Prostate gland (tissue), 2 donors: ENCODE measurements around the gene TEKT3. TPM values are rescaled to one million over a fixed set of nuclear protein-coding genes. Genes with fewer than 3 reads are reported as not detected.

Source experiments
- DNase-seq: peaks from one replicate; pipeline ENCODE4 v3.0.0-alpha.2; 2019; ENCODE audit warnings: low spot score
- H3K27ac ChIP-seq, 2 donors: fragments of 200-600 bp; sonication (generic); 2 replicates each; pipeline ENCODE4 v1.5.1; 2017 to 2019
- H3K27me3 ChIP-seq: fragments of 200-600 bp; sonication (generic); replicated peaks from 2 replicates; pipeline ENCODE4 v1.5.1; 2019; ENCODE audit not compliant: insufficient read depth
- H3K36me3 ChIP-seq, 2 donors: fragments of 200-600 bp; sonication (generic); 1 replicate in 1 of 2; 2 replicates in 1 of 2; pipeline versions ENCODE4 v1.5.1 to v1.8.1; 2017 to 2019
- H3K4me1 ChIP-seq: fragments of 200-600 bp; sonication (generic); replicated peaks from 2 replicates; pipeline ENCODE4 v1.5.1; 2019
- H3K4me3 ChIP-seq, 2 donors: fragments of 200-600 bp; sonication (generic); 2 replicates each; pipeline ENCODE4 v1.5.1; 2017 to 2019
- H3K9me3 ChIP-seq: fragments of 200-600 bp; sonication (generic); 2 replicates; pipeline ENCODE4 v1.5.1; 2017
- POLR2A ChIP-seq: fragments of 450-650 bp; IDR thresholded peaks from one replicate; pipeline ENCODE4 v1.6.1; 2016; ENCODE audit warnings: antibody characterized with exemption, mild to moderate bottlenecking
- POLR2AphosphoS5 ChIP-seq: sonication (generic); formaldehyde crosslinking; IDR thresholded peaks from one replicate; pipeline ENCODE4 v1.6.1; 2017; ENCODE audit warnings: antibody characterized with exemption
- WGBS: methylation state at CpG from one replicate; pipeline ENCODE4 v1.1.5; 2018; 5-methylcytosine and 5-hydroxymethylcytosine counted together
- intact Hi-C: fragments of 100-400 bp; cut with DNase I; formaldehyde crosslinking; loops from one replicate; pipeline ENCODE4 v1.14.2; 2022
- total RNA-seq, 2 donors: library from RNA; depleted of rRNA; stranded (reverse); fragments of >200 nt; gene quantifications; one replicate each; pipeline ENCODE4 v1.1.0, GENCODE V29; 2016
- TF ChIP-seq, protein P1 (sequence below), 4 experiments: fragments of 200-600 bp in 2 of 4; fragments of 450-650 bp in 2 of 4; sonication (generic) in 2 of 4; IDR thresholded peaks; 1 replicate in 3 of 4; 2 replicates in 1 of 4; pipeline ENCODE4 v1.5.1; 2016 to 2019; ENCODE audit warnings: antibody characterized with exemption in 4 of 4, mild to moderate bottlenecking in 2 of 4, moderate library complexity in 2 of 4

TEKT3 gene
- total RNA-seq, 2 donors from 2014 or later: 3.2 TPM; not detected in 1

DNA sequence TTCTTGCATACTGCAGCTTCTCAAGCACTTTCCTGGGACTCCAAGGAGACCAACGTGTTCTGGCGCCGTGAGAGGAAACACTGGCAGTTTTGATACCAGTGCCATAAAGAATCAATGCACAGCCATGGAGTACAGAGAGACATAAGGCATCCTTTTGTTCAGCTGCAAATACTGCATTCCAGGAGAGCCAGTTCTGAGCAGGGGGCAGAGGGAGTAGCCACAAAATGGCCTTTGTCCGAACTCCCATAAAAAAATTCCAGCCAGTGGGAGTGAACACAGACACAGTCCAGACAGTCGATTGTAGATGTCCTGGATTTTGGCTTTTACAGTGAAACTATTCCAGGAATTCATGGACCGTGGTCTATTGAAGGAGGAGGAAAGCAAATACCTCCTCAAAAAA is 36.2 kb upstream of the TEKT3 start:
- H3K9me3 ChIP-seq: no peaks in the 10 kb centered on the region
- TF ChIP-seq POLR2AphosphoS5 (no peak), POLR2A (no peak)
- TF ChIP-seq, protein P1, sequence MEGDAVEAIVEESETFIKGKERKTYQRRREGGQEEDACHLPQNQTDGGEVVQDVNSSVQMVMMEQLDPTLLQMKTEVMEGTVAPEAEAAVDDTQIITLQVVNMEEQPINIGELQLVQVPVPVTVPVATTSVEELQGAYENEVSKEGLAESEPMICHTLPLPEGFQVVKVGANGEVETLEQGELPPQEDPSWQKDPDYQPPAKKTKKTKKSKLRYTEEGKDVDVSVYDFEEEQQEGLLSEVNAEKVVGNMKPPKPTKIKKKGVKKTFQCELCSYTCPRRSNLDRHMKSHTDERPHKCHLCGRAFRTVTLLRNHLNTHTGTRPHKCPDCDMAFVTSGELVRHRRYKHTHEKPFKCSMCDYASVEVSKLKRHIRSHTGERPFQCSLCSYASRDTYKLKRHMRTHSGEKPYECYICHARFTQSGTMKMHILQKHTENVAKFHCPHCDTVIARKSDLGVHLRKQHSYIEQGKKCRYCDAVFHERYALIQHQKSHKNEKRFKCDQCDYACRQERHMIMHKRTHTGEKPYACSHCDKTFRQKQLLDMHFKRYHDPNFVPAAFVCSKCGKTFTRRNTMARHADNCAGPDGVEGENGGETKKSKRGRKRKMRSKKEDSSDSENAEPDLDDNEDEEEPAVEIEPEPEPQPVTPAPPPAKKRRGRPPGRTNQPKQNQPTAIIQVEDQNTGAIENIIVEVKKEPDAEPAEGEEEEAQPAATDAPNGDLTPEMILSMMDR (IDR thresholded peaks at IDR 0.05): no peak
- H3K27ac ChIP-seq: no peak overlapping the region
- no peaks in the 10 kb centered on the region for H3K4me1 ChIP-seq
- intact Hi-C loops: no loop called here
- no peak for DNase-seq
- H3K36me3 ChIP-seq: no peaks in the 10 kb centered on the region
- 18% methylated on average over 6 of the region's 6 CpGs for WGBS
- no peak overlapping the region for H3K4me3 ChIP-seq
- H3K27me3 ChIP-seq: no peaks in the 10 kb centered on the region

DNA sequence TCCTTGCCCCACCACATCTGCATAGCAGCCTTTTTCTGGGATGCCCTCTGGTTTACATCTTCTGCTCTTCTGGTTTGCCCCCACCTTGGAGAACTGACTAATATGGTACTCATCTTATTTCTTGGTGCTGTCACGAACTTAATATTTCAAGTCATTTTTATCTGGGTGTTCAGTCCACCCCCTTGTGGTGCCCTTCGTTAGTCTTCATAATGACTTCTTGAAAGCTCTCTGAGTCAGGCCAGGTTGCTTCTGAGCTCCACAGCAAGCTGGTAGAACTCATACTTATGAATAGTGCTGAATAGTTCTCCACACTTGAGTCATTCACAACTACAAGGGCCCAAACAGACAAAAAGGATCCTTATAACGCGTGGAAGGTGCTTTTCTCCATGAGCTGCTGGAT is 35.8 kb upstream of the TEKT3 start:
- H3K36me3 ChIP-seq: no peaks in the 10 kb centered on the region
- H3K27ac ChIP-seq: no peak overlapping the region
- no peak overlapping the region for H3K4me3 ChIP-seq
- no peaks in the 10 kb centered on the region for H3K4me1 ChIP-seq
- no peaks in the 10 kb centered on the region for H3K9me3 ChIP-seq
- DNase-seq: no peak
- no peaks in the 10 kb centered on the region for H3K27me3 ChIP-seq
- intact Hi-C loops: no loop called here
- TF ChIP-seq, protein P1 (IDR thresholded peaks at IDR 0.05): no peak
- TF ChIP-seq POLR2AphosphoS5: no peak
- no peak for TF ChIP-seq POLR2A
- WGBS: 66% methylated on average over 4 of the region's 4 CpGs

DNA sequence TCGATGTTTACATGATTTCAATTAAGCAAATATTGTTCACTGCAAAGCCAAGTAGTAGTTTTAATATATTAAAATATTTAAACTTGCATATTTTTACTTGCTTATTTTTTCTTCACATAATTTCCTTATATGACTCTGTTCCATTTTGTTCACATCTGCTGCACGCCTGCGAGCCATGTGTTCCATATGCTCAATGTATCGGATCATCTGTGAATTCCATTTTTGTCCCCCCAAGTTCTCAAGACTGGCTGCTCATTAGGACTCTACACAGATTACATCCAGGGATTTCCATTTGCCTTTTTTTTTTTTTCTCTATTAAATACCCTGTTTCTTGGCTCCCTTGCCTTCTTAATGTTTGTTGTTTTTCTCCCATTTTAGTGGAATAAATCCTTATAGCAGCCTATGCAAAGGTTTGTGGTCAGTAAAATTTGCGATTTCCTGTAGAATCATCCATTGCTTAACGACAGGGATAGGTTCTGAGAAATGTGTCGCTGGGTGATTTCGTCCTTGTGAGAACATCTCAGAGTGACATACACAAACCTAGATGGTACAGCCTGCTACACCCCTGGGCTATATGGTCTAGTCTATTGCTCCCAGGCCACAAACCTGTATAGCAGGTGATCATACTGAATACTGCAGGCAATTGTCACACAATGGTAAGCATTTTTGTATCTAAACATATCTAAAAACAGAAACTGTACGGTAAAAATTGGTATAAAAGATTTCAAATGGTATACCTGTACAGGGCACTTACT is 30.2 kb upstream of the TEKT3 start:
- Histone ChIP-seq H3K36me3 (no peaks in the 10 kb centered on the region), H3K9me3 (no peaks in the 10 kb centered on the region), H3K4me3 (no peak overlapping the region), H3K4me1 (no peaks in the 10 kb centered on the region), H3K27ac (no peak overlapping the region), H3K27me3 (peaks cover 2% of the 10 kb centered on the region)
- WGBS: 90% methylated on average over 9 of the region's 9 CpGs
- DNase-seq: no peak
- TF ChIP-seq POLR2AphosphoS5 (no peak), POLR2A (no peak)
- TF ChIP-seq, protein P1 (IDR thresholded peaks at IDR 0.05): no peak
- intact Hi-C loops: no loop called here

DNA sequence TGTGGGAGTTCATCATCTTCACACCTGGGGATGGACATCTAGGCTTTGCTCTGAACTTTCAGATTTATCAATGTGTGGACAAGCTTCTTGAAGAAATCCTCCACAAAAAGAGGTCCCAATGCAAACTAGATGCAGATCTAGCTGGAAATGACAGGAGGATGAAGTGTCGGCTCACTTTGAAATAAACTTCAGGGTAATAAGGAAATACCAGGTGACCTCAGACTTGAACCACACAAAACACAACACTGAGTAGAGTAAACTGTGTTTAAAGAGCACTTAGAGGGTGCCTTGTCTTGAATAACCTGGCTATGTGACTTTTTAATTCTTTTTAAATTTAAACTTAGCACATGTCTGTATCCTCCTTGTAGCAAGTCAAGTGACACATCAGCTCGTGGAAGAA is 27.2 kb upstream of the TEKT3 start:
- 85% methylated on average over 2 of the region's 2 CpGs for WGBS
- H3K9me3 ChIP-seq: no peaks in the 10 kb centered on the region
- H3K27me3 ChIP-seq: peaks cover 2% of the 10 kb centered on the region
- intact Hi-C loops: no loop called here
- DNase-seq: no peak
- no peaks in the 10 kb centered on the region for H3K4me1 ChIP-seq
- no peak overlapping the region for H3K4me3 ChIP-seq
- TF ChIP-seq POLR2A: no peak
- TF ChIP-seq, protein P1 (IDR thresholded peaks at IDR 0.05): no peak
- no peak for TF ChIP-seq POLR2AphosphoS5
- no peak overlapping the region for H3K27ac ChIP-seq
- H3K36me3 ChIP-seq: no peaks in the 10 kb centered on the region

DNA sequence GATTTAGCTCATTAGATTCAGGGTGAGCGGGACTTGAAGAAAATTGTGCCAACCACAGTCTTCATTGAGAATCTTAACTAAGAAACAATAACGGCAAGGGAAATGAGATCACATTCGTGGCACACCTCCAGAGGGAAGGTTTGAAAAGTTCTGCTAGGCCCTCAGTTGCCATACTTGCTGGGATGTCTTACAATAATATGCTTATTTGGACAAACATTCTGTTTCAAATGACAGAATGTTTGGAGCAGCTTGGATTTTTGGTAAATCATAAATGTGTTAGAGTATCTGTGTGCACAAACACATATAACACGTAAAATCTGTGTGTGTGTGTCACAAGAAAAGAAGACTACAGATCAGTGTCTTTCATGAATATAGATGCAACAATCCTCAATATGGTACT is 24.6 kb upstream of the TEKT3 start:
- H3K27ac ChIP-seq: no peak overlapping the region
- H3K27me3 ChIP-seq: peaks cover 2% of the 10 kb centered on the region
- intact Hi-C loops: no loop called here
- H3K4me1 ChIP-seq: no peaks in the 10 kb centered on the region
- TF ChIP-seq POLR2AphosphoS5 (no peak), POLR2A (no peak)
- TF ChIP-seq, protein P1 (IDR thresholded peaks at IDR 0.05): no peak
- H3K36me3 ChIP-seq: no peaks in the 10 kb centered on the region
- no peaks in the 10 kb centered on the region for H3K9me3 ChIP-seq
- H3K4me3 ChIP-seq: no peak overlapping the region
- DNase-seq: no peak
- 95% methylated on average over 4 of the region's 4 CpGs for WGBS
